Uterus (tissue), 4 donors: ENCODE data around the gene NDNF. TPM values are rescaled to one million over a fixed set of nuclear protein-coding genes. Genes with fewer than 3 reads are reported as not detected.

Experiments
- DNase-seq, 2 donors: peaks; one replicate each; pipeline ENCODE4 v3.0.0-alpha.2; 2019 to 2020
- H3K27ac ChIP-seq, 2 donors: fragments of 200-600 bp; sonication (generic); 1 replicate in 1 of 2; 2 replicates in 1 of 2; pipeline ENCODE4 v1.5.1; 2016 to 2018
- H3K27me3 ChIP-seq, 2 donors: fragments of 200-600 bp; sonication (generic); one replicate each; pipeline ENCODE4 v1.5.1; 2018 to 2019; ENCODE audit warnings: control low read depth in 1 of 2
- H3K36me3 ChIP-seq, 2 donors: fragments of 200-600 bp; sonication (generic); one replicate each; pipeline ENCODE4 v1.5.1; 2019; ENCODE audit warnings: control low read depth in 1 of 2
- H3K4me1 ChIP-seq, 2 donors: fragments of 200-600 bp; sonication (generic); one replicate each; pipeline ENCODE4 v1.5.1; 2018 to 2019; ENCODE audit warnings: control low read depth in 1 of 2
- H3K4me3 ChIP-seq, 2 donors: fragments of 200-600 bp; sonication (generic); 1 replicate in 1 of 2; 2 replicates in 1 of 2; pipeline ENCODE4 v1.5.1; 2018 to 2019; ENCODE audit warnings: mild to moderate bottlenecking in 1 of 2
- H3K9me3 ChIP-seq, 2 donors: fragments of 200-600 bp; sonication (generic); one replicate each; pipeline ENCODE4 v1.5.1; 2019; ENCODE audit warnings: control low read depth in 1 of 2
- CTCF ChIP-seq, 4 experiments: fragments of 200-600 bp in 2 of 4; fragments of 450-650 bp in 2 of 4; sonication (generic) in 2 of 4; IDR thresholded peaks; one replicate each; pipeline ENCODE4 v1.5.1; 2016 to 2019; ENCODE audit warnings: antibody characterized with exemption in 4 of 4, mild to moderate bottlenecking in 2 of 4, moderate library complexity in 1 of 4
- POLR2A ChIP-seq, 2 donors: fragments of 450-650 bp; IDR thresholded peaks; one replicate each; pipeline ENCODE4 v1.6.1; 2016; ENCODE audit warnings: antibody characterized with exemption in 2 of 2, mild to moderate bottlenecking in 1 of 2, moderate library complexity in 1 of 2
- intact Hi-C: fragments of 100-400 bp; cut with DNase I; formaldehyde crosslinking; loops from one replicate; pipeline ENCODE4 v1.15.1; 2023; ENCODE audit warnings: low total_unique reads
- total RNA-seq, 4 donors: library from RNA; depleted of rRNA in 3 of 4; stranded (reverse); fragments of >200 nt in 3 of 4; gene quantifications; one replicate each; pipeline versions ENCODE4 v1.1.0 to v1.2.4, GENCODE V29; 2014 to 2023
- donor health status: DM: yes; HTN: yes; CAD: no.

The NDNF gene
- total RNA-seq, 4 donors from 2014 or later = 1.5 to 10.9 (median 8.0) TPM

- no peak for DNase-seq
- intact Hi-C loops = no loop called here
- H3K4me3 ChIP-seq = no peak overlapping the region
- H3K36me3 ChIP-seq = no peaks in the 10 kb centered on the region
- no peaks in the 10 kb centered on the region for H3K4me1 ChIP-seq
- H3K27me3 ChIP-seq = no peaks in the 10 kb centered on the region
- no peaks in the 10 kb centered on the region for H3K9me3 ChIP-seq
- no peak for TF ChIP-seq POLR2A (IDR thresholded peaks at IDR 0.05)
- TF ChIP-seq CTCF (IDR thresholded peaks at IDR 0.05) = no peak
- H3K27ac ChIP-seq = no peak overlapping the region
Observed at GRCh38 chr4:121048165-121048564, 24.2 kb downstream of the NDNF start.

DNA sequence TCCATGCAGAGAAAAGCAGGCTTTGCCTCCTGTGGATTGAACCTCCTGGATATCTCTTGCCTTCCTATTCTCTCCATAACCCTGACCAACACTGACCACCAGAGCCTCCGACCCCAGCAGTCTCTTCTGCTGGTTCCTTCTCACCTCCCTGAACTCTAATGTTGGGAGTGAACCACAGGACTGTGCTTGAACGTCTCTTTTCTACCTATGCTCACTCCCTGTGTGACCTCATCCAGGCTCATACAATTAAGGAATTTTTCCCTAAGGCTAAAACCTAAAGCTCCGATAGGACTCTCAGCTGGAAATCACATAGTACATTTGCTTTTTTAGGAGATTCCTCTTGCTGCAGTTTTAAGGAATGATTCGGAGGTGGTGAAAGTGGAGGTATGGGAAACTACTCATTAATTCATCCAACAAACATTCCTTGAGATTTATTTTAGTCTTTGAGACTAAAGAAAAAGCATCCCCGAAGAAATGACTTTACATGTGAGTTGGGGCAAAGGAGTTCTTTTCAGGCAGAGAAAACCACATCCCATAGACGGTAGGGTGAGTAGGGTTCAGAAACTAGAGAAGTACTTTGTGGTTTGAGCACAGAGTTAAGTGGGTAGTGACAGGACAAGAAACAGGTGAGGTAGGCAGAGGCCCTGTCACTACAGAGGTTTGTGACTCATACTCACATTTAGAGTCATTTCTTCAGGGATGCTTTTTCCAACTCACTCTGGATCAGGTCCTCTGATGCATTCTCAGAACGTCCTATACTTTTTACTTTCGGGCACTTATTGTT, 30.8 kb downstream of the NDNF start:
- H3K27me3 ChIP-seq = no peaks in the 10 kb centered on the region
- no peaks in the 10 kb centered on the region for H3K9me3 ChIP-seq
- no peak for DNase-seq
- intact Hi-C loops = no loop called here
- no peaks in the 10 kb centered on the region for H3K4me1 ChIP-seq
- no peaks in the 10 kb centered on the region for H3K36me3 ChIP-seq
- H3K27ac ChIP-seq = no peak overlapping the region
- TF ChIP-seq POLR2A (IDR thresholded peaks at IDR 0.05) (no peak), CTCF (IDR thresholded peaks at IDR 0.05) (no peak)
- H3K4me3 ChIP-seq = no peak overlapping the region

DNA sequence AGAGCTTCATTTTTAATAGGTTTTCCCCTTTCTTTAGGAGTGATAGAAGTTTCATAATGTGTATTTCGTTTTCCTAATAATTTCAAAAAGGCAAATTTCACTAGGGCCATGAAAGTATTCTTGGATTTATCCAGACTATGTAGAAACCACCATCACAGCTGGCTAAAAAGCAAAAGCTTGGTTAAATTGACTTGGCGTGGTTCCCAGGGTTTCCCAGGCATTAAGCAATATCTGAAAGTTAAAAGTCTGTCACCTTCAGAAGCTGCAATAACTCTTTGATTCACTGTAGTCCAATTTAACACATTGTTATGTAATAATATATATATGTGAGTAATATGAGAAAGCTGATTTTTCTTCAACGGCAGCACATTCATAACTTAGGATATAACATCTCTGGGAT, 38.3 kb downstream of the NDNF start:
- no peak overlapping the region for H3K4me3 ChIP-seq
- no peaks in the 10 kb centered on the region for H3K4me1 ChIP-seq
- H3K36me3 ChIP-seq = no peaks in the 10 kb centered on the region
- no peak for TF ChIP-seq POLR2A (IDR thresholded peaks at IDR 0.05)
- TF ChIP-seq CTCF (IDR thresholded peaks at IDR 0.05) = no peak
- no peak for DNase-seq
- no peak overlapping the region for H3K27ac ChIP-seq
- intact Hi-C loops = no loop called here
- no peaks in the 10 kb centered on the region for H3K9me3 ChIP-seq
- H3K27me3 ChIP-seq = no peaks in the 10 kb centered on the region

DNA sequence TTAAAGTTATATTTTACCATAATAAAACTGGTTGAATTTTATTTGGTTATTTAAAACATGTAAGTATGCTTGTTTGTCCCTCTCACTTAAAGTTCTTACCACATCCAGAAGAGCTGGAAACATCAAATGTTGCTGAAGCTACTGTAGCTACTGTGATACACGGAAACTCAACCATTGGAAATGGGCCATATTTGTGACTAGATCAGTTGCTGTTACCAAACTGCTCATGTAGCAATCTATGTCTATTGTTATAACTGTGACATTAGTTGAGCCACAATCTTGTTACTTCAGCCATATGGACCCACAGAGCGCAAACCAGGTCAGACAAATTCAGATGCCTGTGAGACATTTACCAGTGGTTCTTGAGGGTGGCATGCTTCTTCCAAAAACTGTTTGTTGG, 41.6 kb downstream of the NDNF start:
- Histone ChIP-seq H3K9me3 (no peaks in the 10 kb centered on the region), H3K36me3 (no peaks in the 10 kb centered on the region), H3K4me1 (no peaks in the 10 kb centered on the region), H3K27ac (no peak overlapping the region), H3K27me3 (no peaks in the 10 kb centered on the region), H3K4me3 (no peak overlapping the region)
- intact Hi-C loops = no loop called here
- no peak for DNase-seq
- no peak for TF ChIP-seq POLR2A (IDR thresholded peaks at IDR 0.05)
- TF ChIP-seq CTCF (IDR thresholded peaks at IDR 0.05) = no peak

GRCh38 chr4:121030131-121030530, 42.2 kb downstream of the NDNF start:
- TF ChIP-seq CTCF (IDR thresholded peaks at IDR 0.05) (no peak), POLR2A (IDR thresholded peaks at IDR 0.05) (no peak)
- H3K9me3 ChIP-seq = no peaks in the 10 kb centered on the region
- intact Hi-C loops = no loop called here
- DNase-seq = no peak
- no peaks in the 10 kb centered on the region for H3K36me3 ChIP-seq
- no peaks in the 10 kb centered on the region for H3K4me1 ChIP-seq
- no peak overlapping the region for H3K27ac ChIP-seq
- no peak overlapping the region for H3K4me3 ChIP-seq
- H3K27me3 ChIP-seq = no peaks in the 10 kb centered on the region
